Liver (tissue), 3 donors: Measurements from ENCODE around the gene CHML.

ENCODE experiments used
- JUND ChIP-seq, 2 donors: IDR thresholded peaks; 2 replicates each; pipeline ENCODE4 v1.6.1; 2016; ENCODE audit warnings: antibody characterized with exemption in 2 of 2
- NR2F2 ChIP-seq: IDR thresholded peaks from 2 replicates; pipeline ENCODE4 v1.6.1; 2016; ENCODE audit warnings: antibody characterized with exemption
- TF ChIP-seq, protein P1 (sequence below): IDR thresholded peaks from 2 replicates; pipeline ENCODE4 v1.6.1; 2016; ENCODE audit warnings: antibody characterized with exemption, mild to moderate bottlenecking
- TF ChIP-seq, protein P2 (sequence below): fragments of 150-350 bp; IDR thresholded peaks from 2 replicates; pipeline ENCODE4 v1.5.1; 2017; ENCODE audit warnings: improper control_type of control experiment, low read depth, low read length; ENCODE audit not compliant: missing input control
- donor health status: healthy.
- donor health status: healthy.

DNA sequence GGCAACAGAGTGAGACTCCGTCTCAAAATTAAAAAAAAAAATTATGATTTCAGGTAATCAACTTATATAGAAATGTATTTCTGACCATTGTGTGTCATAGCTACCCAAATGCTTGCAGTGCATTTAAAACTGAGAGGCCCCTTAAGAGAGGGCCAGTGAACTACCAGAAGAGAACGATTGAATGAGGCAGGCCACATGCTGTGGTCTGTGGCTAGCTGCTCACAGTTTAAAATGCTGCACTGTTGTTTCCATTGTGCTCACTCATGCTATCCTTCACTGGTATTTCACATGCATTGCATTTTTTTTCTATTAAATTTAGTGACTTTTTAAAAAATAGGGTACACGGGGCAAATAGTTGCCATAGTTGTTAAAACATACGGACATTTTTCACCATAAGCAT, 26.0 kb downstream of the CHML start:
- TF ChIP-seq, protein P1, sequence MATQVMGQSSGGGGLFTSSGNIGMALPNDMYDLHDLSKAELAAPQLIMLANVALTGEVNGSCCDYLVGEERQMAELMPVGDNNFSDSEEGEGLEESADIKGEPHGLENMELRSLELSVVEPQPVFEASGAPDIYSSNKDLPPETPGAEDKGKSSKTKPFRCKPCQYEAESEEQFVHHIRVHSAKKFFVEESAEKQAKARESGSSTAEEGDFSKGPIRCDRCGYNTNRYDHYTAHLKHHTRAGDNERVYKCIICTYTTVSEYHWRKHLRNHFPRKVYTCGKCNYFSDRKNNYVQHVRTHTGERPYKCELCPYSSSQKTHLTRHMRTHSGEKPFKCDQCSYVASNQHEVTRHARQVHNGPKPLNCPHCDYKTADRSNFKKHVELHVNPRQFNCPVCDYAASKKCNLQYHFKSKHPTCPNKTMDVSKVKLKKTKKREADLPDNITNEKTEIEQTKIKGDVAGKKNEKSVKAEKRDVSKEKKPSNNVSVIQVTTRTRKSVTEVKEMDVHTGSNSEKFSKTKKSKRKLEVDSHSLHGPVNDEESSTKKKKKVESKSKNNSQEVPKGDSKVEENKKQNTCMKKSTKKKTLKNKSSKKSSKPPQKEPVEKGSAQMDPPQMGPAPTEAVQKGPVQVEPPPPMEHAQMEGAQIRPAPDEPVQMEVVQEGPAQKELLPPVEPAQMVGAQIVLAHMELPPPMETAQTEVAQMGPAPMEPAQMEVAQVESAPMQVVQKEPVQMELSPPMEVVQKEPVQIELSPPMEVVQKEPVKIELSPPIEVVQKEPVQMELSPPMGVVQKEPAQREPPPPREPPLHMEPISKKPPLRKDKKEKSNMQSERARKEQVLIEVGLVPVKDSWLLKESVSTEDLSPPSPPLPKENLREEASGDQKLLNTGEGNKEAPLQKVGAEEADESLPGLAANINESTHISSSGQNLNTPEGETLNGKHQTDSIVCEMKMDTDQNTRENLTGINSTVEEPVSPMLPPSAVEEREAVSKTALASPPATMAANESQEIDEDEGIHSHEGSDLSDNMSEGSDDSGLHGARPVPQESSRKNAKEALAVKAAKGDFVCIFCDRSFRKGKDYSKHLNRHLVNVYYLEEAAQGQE: no peak
- TF ChIP-seq, protein P2, sequence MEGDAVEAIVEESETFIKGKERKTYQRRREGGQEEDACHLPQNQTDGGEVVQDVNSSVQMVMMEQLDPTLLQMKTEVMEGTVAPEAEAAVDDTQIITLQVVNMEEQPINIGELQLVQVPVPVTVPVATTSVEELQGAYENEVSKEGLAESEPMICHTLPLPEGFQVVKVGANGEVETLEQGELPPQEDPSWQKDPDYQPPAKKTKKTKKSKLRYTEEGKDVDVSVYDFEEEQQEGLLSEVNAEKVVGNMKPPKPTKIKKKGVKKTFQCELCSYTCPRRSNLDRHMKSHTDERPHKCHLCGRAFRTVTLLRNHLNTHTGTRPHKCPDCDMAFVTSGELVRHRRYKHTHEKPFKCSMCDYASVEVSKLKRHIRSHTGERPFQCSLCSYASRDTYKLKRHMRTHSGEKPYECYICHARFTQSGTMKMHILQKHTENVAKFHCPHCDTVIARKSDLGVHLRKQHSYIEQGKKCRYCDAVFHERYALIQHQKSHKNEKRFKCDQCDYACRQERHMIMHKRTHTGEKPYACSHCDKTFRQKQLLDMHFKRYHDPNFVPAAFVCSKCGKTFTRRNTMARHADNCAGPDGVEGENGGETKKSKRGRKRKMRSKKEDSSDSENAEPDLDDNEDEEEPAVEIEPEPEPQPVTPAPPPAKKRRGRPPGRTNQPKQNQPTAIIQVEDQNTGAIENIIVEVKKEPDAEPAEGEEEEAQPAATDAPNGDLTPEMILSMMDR: no peak
- TF ChIP-seq JUND (IDR thresholded peaks at IDR 0.05) (no peak), NR2F2 (no peak)
